ENCODE data around the gene ONECUT2. TPM values are rescaled to one million over a fixed set of nuclear protein-coding genes. Genes with fewer than 3 reads are reported as not detected.
"Not testable (repeated sequence)": the region's sequence is repeated elsewhere in the genome, so short reads cannot be mapped to it uniquely, and the experiment has no call there.

The ONECUT2 gene
- total RNA-seq, result 0.03 and 0.05 TPM in 2 replicates
- long read RNA-seq, result 0 reads

DNA sequence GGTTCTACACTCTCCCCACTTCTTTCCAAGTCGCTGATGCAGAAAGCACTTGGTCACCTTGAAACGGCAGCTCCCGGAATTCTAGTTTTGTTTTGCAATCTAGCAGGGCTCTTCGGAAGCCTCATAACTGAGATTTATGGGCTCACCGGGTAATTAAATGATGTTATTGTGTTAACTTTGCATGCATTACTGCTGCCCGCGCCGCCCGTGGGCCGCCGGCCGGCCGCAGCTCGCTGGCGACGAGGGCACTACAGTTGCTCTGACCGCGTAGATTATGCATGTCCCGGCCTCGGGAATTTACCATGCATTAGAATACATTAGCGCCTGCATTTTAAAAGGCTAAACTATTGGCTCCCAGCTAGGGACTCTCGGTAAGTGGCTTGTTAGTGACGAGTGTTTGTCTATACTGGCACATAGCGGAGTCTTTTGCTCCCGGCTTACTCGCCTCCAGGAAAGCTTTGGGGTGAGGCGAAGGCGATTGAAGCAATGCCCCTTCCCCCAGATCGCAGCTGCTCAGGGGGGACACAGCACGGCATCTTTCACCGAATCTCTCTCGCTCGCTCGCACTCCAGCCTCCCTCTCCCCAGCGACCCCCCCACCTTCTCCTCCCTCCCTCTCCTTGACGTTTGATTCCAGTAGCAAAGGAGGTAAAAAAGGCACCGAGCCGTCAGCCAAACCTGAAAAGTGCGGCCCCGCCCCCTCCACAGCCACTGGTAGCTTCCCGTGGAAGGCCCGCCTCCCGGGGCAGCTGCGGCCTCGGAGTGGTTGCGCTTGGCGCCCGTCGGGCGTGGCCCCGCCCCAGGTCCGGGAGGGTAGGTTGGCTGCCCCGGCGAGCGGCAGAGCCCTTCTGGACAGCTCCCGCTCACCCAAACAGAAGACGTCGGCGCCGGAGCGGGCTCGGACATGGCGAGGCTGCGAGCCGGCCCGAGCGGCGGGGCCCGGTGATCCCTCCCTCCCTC, at the start of gene ONECUT2:
Gene ONECUT2, plus strand, starts transcription at position 839 of the 959 bp plus-strand sequence. CDS start 343 bp downstream, outside the sequence.
- TF ChIP-seq, protein P1, sequence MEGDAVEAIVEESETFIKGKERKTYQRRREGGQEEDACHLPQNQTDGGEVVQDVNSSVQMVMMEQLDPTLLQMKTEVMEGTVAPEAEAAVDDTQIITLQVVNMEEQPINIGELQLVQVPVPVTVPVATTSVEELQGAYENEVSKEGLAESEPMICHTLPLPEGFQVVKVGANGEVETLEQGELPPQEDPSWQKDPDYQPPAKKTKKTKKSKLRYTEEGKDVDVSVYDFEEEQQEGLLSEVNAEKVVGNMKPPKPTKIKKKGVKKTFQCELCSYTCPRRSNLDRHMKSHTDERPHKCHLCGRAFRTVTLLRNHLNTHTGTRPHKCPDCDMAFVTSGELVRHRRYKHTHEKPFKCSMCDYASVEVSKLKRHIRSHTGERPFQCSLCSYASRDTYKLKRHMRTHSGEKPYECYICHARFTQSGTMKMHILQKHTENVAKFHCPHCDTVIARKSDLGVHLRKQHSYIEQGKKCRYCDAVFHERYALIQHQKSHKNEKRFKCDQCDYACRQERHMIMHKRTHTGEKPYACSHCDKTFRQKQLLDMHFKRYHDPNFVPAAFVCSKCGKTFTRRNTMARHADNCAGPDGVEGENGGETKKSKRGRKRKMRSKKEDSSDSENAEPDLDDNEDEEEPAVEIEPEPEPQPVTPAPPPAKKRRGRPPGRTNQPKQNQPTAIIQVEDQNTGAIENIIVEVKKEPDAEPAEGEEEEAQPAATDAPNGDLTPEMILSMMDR (IDR thresholded peaks at IDR 0.05), result no peak
- H3K4me1 Mint-ChIP-seq (ENCODE audit: unreplicated experiment), result peaks cover 47% of the 10 kb centered on the region
- no peak within 1 kb of the TSS for H3K27ac Mint-ChIP-seq (ENCODE audit: unreplicated experiment)
- DNase-seq (ENCODE audit: extremely low spot score, unreplicated experiment), result peak; percentile 97
- H3K4me3 Mint-ChIP-seq (ENCODE audit: unreplicated experiment), result peak within 1 kb of the TSS; percentile 78
- H3K9me3 Mint-ChIP-seq (ENCODE audit: unreplicated experiment), result no peaks in the 10 kb centered on the region
- peaks cover 90% of the 10 kb centered on the region for H3K27me3 Mint-ChIP-seq (ENCODE audit: unreplicated experiment)
- H3K36me3 Mint-ChIP-seq (ENCODE audit: unreplicated experiment), result no peaks in the 10 kb centered on the region

DNA sequence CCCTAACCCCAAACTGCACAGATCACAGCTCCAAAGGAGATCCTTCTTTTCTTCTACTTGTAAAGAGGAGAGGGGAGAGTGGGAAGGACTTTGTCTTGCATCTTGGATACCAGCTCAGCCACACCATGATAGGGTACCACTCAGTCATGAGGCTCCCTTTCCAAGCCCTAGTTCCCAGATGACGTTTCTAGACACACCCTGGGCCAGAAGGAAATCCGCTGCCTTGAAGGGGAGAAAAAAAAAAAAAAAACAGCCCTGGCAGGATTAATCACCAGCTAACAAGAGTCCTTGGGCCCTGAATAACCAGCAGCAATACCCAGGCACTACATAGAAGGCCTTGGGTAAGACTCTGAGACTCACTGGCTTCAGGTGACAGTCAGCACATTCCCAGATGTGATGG, 45.9 kb upstream of the ONECUT2 start:
- no peak overlapping the region for H3K4me3 Mint-ChIP-seq (ENCODE audit: unreplicated experiment)
- no peak overlapping the region for H3K27ac Mint-ChIP-seq (ENCODE audit: unreplicated experiment)
- no peaks in the 10 kb centered on the region for H3K36me3 Mint-ChIP-seq (ENCODE audit: unreplicated experiment)
- H3K4me1 Mint-ChIP-seq (ENCODE audit: unreplicated experiment), result no peaks in the 10 kb centered on the region
- DNase-seq (ENCODE audit: extremely low spot score, unreplicated experiment), result no peak
- TF ChIP-seq, protein P1 (IDR thresholded peaks at IDR 0.05), result no peak
- no peaks in the 10 kb centered on the region for H3K9me3 Mint-ChIP-seq (ENCODE audit: unreplicated experiment)
- peaks cover 17% of the 10 kb centered on the region for H3K27me3 Mint-ChIP-seq (ENCODE audit: unreplicated experiment)

- TF ChIP-seq, protein P1 (IDR thresholded peaks at IDR 0.05), result no peak
- Mint-ChIP-seq H3K36me3 (ENCODE audit: unreplicated experiment) (no peaks in the 10 kb centered on the region), H3K4me1 (ENCODE audit: unreplicated experiment) (no peaks in the 10 kb centered on the region), H3K27me3 (ENCODE audit: unreplicated experiment) (peaks cover 15% of the 10 kb centered on the region), H3K4me3 (ENCODE audit: unreplicated experiment) (no peak overlapping the region), H3K27ac (ENCODE audit: unreplicated experiment) (no peak overlapping the region), H3K9me3 (ENCODE audit: unreplicated experiment) (no peaks in the 10 kb centered on the region)
- DNase-seq (ENCODE audit: extremely low spot score, unreplicated experiment), result no peak
These were observed 45.1 kb upstream of the ONECUT2 start for GRCh38 chr18:57390044-57390443.

DNA sequence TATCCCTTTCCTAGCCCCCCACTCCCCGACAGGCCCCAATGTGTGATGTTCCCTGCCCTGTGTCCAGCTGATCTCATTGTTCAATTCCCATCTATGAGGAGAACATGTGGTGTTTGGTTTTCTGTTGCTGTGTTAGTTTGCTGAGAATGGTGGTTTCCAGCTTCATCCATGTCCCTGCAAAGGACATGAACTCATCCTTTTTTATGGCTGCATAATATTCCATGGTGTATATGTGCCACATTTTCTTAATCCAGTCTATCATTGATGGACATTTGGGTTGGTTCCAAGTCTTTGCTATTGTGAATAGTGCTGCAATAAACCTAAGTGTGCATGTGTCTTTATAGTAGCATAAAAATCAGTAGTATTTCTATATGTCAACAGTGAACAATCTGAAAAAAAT, 40.4 kb upstream of the ONECUT2 start:
- H3K4me3 Mint-ChIP-seq (ENCODE audit: unreplicated experiment), result not testable (repeated sequence)

GRCh38 chr18:57396831-57397230, 38.3 kb upstream of the ONECUT2 start:
- not testable (repeated sequence) for H3K4me3 Mint-ChIP-seq (ENCODE audit: unreplicated experiment); H3K27ac Mint-ChIP-seq (ENCODE audit: unreplicated experiment); H3K9me3 Mint-ChIP-seq (ENCODE audit: unreplicated experiment); H3K27me3 Mint-ChIP-seq (ENCODE audit: unreplicated experiment); H3K36me3 Mint-ChIP-seq (ENCODE audit: unreplicated experiment); H3K4me1 Mint-ChIP-seq (ENCODE audit: unreplicated experiment); DNase-seq (ENCODE audit: extremely low spot score, unreplicated experiment)

More for the DNA sequence above, 40.4 kb upstream of the ONECUT2 start:
- H3K36me3 Mint-ChIP-seq (ENCODE audit: unreplicated experiment); H3K27ac Mint-ChIP-seq (ENCODE audit: unreplicated experiment); H3K4me1 Mint-ChIP-seq (ENCODE audit: unreplicated experiment); DNase-seq (ENCODE audit: extremely low spot score, unreplicated experiment); H3K9me3 Mint-ChIP-seq (ENCODE audit: unreplicated experiment); H3K27me3 Mint-ChIP-seq (ENCODE audit: unreplicated experiment): not testable (repeated sequence)

DNA sequence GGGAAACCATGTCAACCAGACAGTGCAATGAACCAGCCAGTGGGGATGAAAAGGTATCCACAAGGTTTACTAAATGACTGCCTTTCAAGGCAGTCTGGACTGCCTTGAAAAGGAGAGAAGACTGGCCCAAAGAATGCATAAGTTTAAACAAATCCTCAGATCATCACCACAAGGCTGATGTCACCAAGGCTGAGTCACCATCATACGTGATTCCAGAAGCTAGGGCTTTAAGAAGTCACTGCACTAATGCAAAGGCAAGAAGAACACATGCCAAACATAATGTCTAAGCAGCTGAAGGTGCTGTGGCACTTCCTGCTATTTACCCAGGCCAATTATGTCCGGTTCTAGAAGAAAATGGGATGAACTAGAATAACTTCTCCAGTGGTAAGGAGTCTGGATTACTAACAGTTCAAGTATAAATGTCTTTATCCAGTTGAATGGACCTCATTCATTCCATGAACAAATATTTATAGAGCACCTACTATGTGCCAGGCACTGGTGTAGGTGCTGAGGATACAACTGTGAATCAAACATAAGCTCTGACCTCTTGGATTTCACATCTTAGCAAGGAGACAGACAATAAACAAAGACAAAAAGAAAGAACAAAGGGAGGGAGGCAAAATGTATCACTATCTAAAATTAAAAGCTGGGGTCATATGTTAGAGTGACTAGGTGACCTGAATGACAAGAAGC, 37.6 kb upstream of the ONECUT2 start:
- Mint-ChIP-seq H3K4me3 (ENCODE audit: unreplicated experiment) (no peak overlapping the region), H3K27me3 (ENCODE audit: unreplicated experiment) (peaks cover 3% of the 10 kb centered on the region), H3K36me3 (ENCODE audit: unreplicated experiment) (no peaks in the 10 kb centered on the region), H3K4me1 (ENCODE audit: unreplicated experiment) (no peaks in the 10 kb centered on the region), H3K9me3 (ENCODE audit: unreplicated experiment) (peaks cover 3% of the 10 kb centered on the region), H3K27ac (ENCODE audit: unreplicated experiment) (no peak overlapping the region)
- TF ChIP-seq, protein P1 (IDR thresholded peaks at IDR 0.05), result no peak
- DNase-seq (ENCODE audit: extremely low spot score, unreplicated experiment), result no peak

Measured in osteocyte (in vitro differentiated cells).